GM12874 (cell line): ENCODE data around the gene ZSCAN32.

Experiments
- CTCF ChIP-seq: IDR thresholded peaks from 2 replicates; pipeline ENCODE4 v1.5.1; 2011; ENCODE audit warnings: low read depth, mild to moderate bottlenecking, control low read depth, low read length, moderate library complexity; ENCODE audit not compliant: insufficient read depth

Gene ZSCAN32

DNA sequence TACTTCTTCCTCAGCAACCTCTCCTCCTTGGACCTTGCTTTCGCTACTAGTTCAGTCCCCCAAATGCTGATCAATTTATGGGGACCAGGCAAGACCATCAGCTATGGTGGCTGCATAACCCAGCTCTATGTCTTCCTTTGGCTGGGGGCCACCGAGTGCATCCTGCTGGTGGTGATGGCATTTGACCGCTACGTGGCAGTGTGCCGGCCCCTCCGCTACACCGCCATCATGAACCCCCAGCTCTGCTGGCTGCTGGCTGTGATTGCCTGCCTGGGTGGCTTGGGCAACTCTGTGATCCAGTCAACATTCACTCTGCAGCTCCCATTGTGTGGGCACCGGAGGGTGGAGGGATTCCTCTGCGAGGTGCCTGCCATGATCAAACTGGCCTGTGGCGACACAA is 44.7 kb downstream of the ZSCAN32 start:
- TF ChIP-seq CTCF = no peak

GRCh38 chr16:3355589-3355988 is 45.2 kb downstream of the ZSCAN32 start, which contains the start of gene OR2C1:
Gene OR2C1, plus strand, starts transcription at chr16:3355889. Its CDS starts 52 bp downstream, at chr16:3355941.
- no peak for TF ChIP-seq CTCF

GRCh38 chr16:3349175-3349574 is 51.6 kb downstream of the ZSCAN32 start:
- no peak for TF ChIP-seq CTCF

- TF ChIP-seq CTCF = no peak
These were observed 52.1 kb downstream of the ZSCAN32 start for GRCh38 chr16:3348547-3349167.

GRCh38 chr16:3347586-3347985 is 53.2 kb downstream of the ZSCAN32 start:
- TF ChIP-seq CTCF = no peak

DNA sequence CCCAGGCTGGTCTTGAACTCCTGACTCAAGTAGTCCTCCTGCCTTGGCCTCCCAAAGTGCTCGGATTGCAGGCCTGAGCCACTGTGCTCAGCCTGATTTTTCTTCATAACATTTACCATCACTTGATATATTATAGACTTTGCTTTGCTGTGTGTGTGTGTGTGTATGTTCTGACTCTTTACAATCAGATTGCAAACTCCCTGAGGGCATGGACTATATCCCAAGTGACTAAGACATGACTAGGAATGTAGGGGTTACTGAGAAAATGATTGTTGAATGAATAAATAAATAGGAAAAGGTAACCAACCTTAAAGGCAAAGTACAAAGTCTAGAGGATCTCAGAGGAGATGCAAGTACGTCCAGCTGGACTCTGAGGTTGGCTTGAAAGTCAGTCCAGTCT is 54.8 kb downstream of the ZSCAN32 start:
- no peak for TF ChIP-seq CTCF
